ENCODE data around the gene ALG14.

ALG14 gene

GRCh38 chr1:94926126-94926914 is 146.4 kb downstream of the ALG14 start:
- DNase-seq: no peak

GRCh38 chr1:94925561-94926125 is 147.1 kb downstream of the ALG14 start:
- DNase-seq: no peak

GRCh38 chr1:94925004-94925403 is 147.7 kb downstream of the ALG14 start:
- DNase-seq: no peak
